Urinary bladder (tissue), 4 donors: ENCODE data around the gene AFF3. TPM values are rescaled to one million over a fixed set of nuclear protein-coding genes. Genes with fewer than 3 reads are reported as not detected.

ENCODE experiments used
- DNase-seq: peaks from one replicate; pipeline ENCODE4 v3.0.0-alpha.2; 2015; ENCODE audit errors: extremely low spot score
- H3K27ac ChIP-seq: one replicate; pipeline ENCODE4 v1.5.1; 2013; ENCODE audit warnings: low read depth, mild to moderate bottlenecking, moderate library complexity
- H3K36me3 ChIP-seq: one replicate; pipeline ENCODE4 v1.6.1; 2013; ENCODE audit warnings: mild to moderate bottlenecking, moderate library complexity; ENCODE audit not compliant: insufficient read depth
- H3K4me1 ChIP-seq: one replicate; pipeline ENCODE4 v1.6.1; 2013; ENCODE audit warnings: mild to moderate bottlenecking, moderate library complexity; ENCODE audit not compliant: insufficient read depth
- H3K4me3 ChIP-seq: one replicate; pipeline ENCODE4 v1.5.1; 2013; ENCODE audit warnings: low read depth, low read length
- WGBS: extraction: QIAGEN DNeasy Blood & Tissue Kit; methylation state at CpG from one replicate; pipeline ENCODE4 v1.1.7; 2013; 5-methylcytosine and 5-hydroxymethylcytosine counted together
- polyA plus RNA-seq: library from polyadenylated mRNA; stranded (reverse); fragments of 200-250 nt; gene quantifications from one replicate; pipeline ENCODE4 v1.2.3, GENCODE V29; 2013
- total RNA-seq: library from RNA; depleted of rRNA; stranded (reverse); fragments of >200 nt; gene quantifications from one replicate; pipeline ENCODE4 v1.2.3, GENCODE V29; 2014
- donor health status: healthy with polysubstance abuse.
- donor health status: healthy.

Gene AFF3
- total RNA-seq (43.5 TPM), polyA plus RNA-seq (15.1 TPM)

GRCh38 chr2:100142393-100142792 is at the start of gene AFF3:
Gene AFF3, minus strand, starts transcription at chr2:100142590. Its CDS starts 38,136 bp downstream, at chr2:100104454.
- DNase-seq: no peak
- no peaks in the 10 kb centered on the region for H3K36me3 ChIP-seq
- H3K4me1 ChIP-seq: no peaks in the 10 kb centered on the region
- no peak within 1 kb of the TSS for H3K4me3 ChIP-seq
- no peak within 1 kb of the TSS for H3K27ac ChIP-seq
- 88% methylated on average over 11 of the region's 11 CpGs for WGBS

GRCh38 chr2:100189387-100189786 is 47.0 kb upstream of the AFF3 start:
- WGBS: 68% methylated on average over 6 of the region's 6 CpGs
- H3K27ac ChIP-seq: no peak overlapping the region
- DNase-seq: no peak
- no peak overlapping the region for H3K4me3 ChIP-seq
- no peaks in the 10 kb centered on the region for H3K4me1 ChIP-seq
- no peaks in the 10 kb centered on the region for H3K36me3 ChIP-seq

- 94% methylated on average over 2 of the region's 2 CpGs for WGBS
- Histone ChIP-seq H3K27ac (no peak overlapping the region), H3K4me1 (no peaks in the 10 kb centered on the region), H3K36me3 (no peaks in the 10 kb centered on the region), H3K4me3 (no peak overlapping the region)
- no peak for DNase-seq
Observed at GRCh38 chr2:100188326-100188725, 45.9 kb upstream of the AFF3 start.

- DNase-seq: no peak
Observed at GRCh38 chr2:100186126-100186525, 43.7 kb upstream of the AFF3 start.

GRCh38 chr2:100185516-100185915 is 43.1 kb upstream of the AFF3 start:
- no peak overlapping the region for H3K4me3 ChIP-seq
- no peaks in the 10 kb centered on the region for H3K36me3 ChIP-seq
- no peak for DNase-seq
- no peak overlapping the region for H3K27ac ChIP-seq
- no peaks in the 10 kb centered on the region for H3K4me1 ChIP-seq
- 93% methylated on average over 5 of the region's 5 CpGs for WGBS

More at GRCh38 chr2:100186126-100186525, 43.7 kb upstream of the AFF3 start:
- no peaks in the 10 kb centered on the region for H3K4me1 ChIP-seq
- no peak overlapping the region for H3K4me3 ChIP-seq
- no peaks in the 10 kb centered on the region for H3K36me3 ChIP-seq
- WGBS: 92% methylated on average over 8 of the region's 8 CpGs
- no peak overlapping the region for H3K27ac ChIP-seq

GRCh38 chr2:100185105-100185504 is 42.7 kb upstream of the AFF3 start:
- WGBS: 94% methylated on average over 3 of the region's 3 CpGs
- H3K4me1 ChIP-seq: no peaks in the 10 kb centered on the region
- H3K4me3 ChIP-seq: no peak overlapping the region
- DNase-seq: no peak
- no peaks in the 10 kb centered on the region for H3K36me3 ChIP-seq
- no peak overlapping the region for H3K27ac ChIP-seq

- DNase-seq: no peak
- Histone ChIP-seq H3K4me1 (no peaks in the 10 kb centered on the region), H3K36me3 (no peaks in the 10 kb centered on the region), H3K4me3 (no peak overlapping the region), H3K27ac (no peak overlapping the region)
- 73% methylated on average over 4 of the region's 4 CpGs for WGBS
Observed at GRCh38 chr2:100184055-100184737, 41.8 kb upstream of the AFF3 start.

- no peak for DNase-seq
- Histone ChIP-seq H3K4me3 (no peak overlapping the region), H3K27ac (no peak overlapping the region), H3K36me3 (no peaks in the 10 kb centered on the region), H3K4me1 (no peaks in the 10 kb centered on the region)
- 75% methylated on average over 21 of the region's 21 CpGs for WGBS
Observed at GRCh38 chr2:100182494-100183361, 40.3 kb upstream of the AFF3 start.

GRCh38 chr2:100180503-100180902 is 38.1 kb upstream of the AFF3 start:
- H3K4me1 ChIP-seq: no peaks in the 10 kb centered on the region
- no peak overlapping the region for H3K4me3 ChIP-seq
- 99% methylated on average over 5 of the region's 5 CpGs for WGBS
- H3K27ac ChIP-seq: no peak overlapping the region
- DNase-seq: no peak
- H3K36me3 ChIP-seq: no peaks in the 10 kb centered on the region

- Histone ChIP-seq H3K4me1 (no peaks in the 10 kb centered on the region), H3K27ac (no peak overlapping the region), H3K36me3 (no peaks in the 10 kb centered on the region), H3K4me3 (no peak overlapping the region)
- no peak for DNase-seq
- 91% methylated on average over 2 of the region's 2 CpGs for WGBS
Observed at GRCh38 chr2:100179806-100180205, 37.4 kb upstream of the AFF3 start.

- 88% methylated on average over 3 of the region's 3 CpGs for WGBS
- H3K4me3 ChIP-seq: no peak overlapping the region
- DNase-seq: no peak
- no peaks in the 10 kb centered on the region for H3K36me3 ChIP-seq
- H3K4me1 ChIP-seq: no peaks in the 10 kb centered on the region
- H3K27ac ChIP-seq: no peak overlapping the region
Observed at GRCh38 chr2:100178864-100179263, 36.5 kb upstream of the AFF3 start.

GRCh38 chr2:100178085-100178788 is 35.8 kb upstream of the AFF3 start:
- H3K36me3 ChIP-seq: no peaks in the 10 kb centered on the region
- H3K27ac ChIP-seq: no peak overlapping the region
- no peaks in the 10 kb centered on the region for H3K4me1 ChIP-seq
- WGBS: 73% methylated on average over 8 of the region's 8 CpGs
- no peak for DNase-seq
- no peak overlapping the region for H3K4me3 ChIP-seq

- 94% methylated on average over 4 of the region's 4 CpGs for WGBS
- H3K4me1 ChIP-seq: no peaks in the 10 kb centered on the region
- H3K36me3 ChIP-seq: no peaks in the 10 kb centered on the region
- H3K27ac ChIP-seq: no peak overlapping the region
- H3K4me3 ChIP-seq: no peak overlapping the region
- DNase-seq: no peak
Observed at GRCh38 chr2:100176925-100177324, 34.5 kb upstream of the AFF3 start.
